Kidney capillary endothelial cell (primary cell): Measurements from ENCODE around the gene DHRS9.

ENCODE experiments used
- DNase-seq: peaks from one replicate; pipeline ENCODE4 v3.0.0-alpha.2; 2018; ENCODE audit warnings: low spot score

The DHRS9 gene

DNA sequence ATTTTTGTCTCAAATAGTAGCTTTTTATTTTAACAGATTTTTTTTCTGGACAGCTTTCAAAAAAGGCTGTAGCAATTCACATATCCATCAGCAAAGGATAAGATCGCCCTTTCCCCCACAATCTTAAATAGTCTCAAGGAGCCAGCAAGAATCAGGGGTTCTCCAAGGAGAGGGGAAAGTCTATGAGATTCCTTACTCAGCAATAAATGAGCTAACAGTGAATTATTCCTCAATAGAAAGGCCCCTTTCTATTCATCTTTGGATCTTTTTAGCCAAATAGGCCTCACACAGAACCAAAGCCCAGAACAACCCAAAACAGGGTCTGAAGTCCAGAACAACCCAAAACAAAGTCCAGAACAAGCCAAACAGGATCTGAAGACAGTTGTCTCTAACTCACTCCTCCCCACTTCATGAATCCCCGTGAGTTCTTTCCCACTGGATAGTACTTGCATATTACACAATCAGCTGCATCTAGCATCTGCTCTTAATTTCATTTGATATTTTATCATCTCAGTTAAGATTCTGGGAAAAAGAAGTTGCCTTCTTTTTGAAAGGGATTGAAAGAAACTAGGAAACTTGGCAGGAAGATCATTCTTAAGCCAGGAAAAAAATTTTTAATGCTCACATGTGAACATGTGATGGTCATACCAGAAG lies 3.4 kb upstream of the DHRS9 start:
- DNase-seq: no peak

DNA sequence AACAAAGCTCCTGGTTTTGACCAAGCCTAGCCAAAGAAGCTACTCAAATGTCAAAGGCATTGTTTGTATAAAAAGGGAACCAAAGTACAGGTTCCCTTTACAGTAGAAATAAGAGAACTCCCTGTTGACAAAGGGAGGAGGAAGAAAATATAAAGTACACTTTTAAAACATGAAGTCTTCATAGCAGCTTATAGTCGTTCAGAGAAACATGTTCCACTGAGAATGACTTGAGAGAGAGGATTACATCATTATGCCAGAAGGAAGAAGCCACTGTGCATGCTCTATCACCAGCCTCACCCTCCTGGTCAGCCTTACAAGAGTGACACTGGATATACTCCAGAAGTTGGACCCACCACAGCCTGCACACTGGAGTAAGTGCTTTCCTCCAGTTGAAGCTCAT lies 2.5 kb upstream of the DHRS9 start:
- no peak for DNase-seq

DNA sequence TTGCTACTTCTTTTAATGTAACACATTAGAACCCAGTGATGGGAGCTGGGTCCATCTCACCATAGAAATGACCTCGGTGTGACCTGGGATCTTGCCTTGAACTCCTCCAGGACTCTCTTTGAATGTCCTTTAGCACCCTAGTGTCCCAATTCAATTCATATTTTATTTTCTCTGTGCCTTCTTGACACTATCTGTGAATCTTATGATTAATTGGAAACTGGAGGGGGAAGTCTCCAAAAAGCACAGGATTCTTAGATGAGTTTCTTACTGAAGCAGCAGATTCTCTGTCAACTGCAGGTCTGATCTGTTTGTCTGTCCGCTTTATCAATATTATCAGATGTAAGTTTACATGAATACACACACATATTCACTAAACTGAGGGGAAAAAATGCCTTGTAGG lies 470 bp downstream of the DHRS9 start:
- DNase-seq: no peak

DNA sequence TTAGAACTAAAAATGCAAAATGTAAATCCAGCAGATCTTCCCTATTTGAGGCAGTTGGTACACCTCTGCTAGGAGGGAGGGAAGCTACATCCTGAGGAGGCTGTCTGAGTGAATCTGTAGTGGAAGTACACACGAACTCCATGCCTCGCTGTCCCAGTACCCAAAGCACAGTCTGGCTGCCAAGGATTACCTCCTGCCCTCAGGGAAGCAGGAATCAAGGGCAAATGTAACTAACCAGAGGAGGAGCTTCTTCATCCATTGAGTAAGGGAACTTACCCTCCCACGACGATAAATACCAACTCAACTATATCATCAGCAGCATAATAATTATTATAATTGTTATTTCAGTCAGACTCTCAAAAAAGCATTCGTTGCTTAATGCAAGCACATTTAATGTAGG lies 2.1 kb downstream of the DHRS9 start:
- DNase-seq: no peak

DNA sequence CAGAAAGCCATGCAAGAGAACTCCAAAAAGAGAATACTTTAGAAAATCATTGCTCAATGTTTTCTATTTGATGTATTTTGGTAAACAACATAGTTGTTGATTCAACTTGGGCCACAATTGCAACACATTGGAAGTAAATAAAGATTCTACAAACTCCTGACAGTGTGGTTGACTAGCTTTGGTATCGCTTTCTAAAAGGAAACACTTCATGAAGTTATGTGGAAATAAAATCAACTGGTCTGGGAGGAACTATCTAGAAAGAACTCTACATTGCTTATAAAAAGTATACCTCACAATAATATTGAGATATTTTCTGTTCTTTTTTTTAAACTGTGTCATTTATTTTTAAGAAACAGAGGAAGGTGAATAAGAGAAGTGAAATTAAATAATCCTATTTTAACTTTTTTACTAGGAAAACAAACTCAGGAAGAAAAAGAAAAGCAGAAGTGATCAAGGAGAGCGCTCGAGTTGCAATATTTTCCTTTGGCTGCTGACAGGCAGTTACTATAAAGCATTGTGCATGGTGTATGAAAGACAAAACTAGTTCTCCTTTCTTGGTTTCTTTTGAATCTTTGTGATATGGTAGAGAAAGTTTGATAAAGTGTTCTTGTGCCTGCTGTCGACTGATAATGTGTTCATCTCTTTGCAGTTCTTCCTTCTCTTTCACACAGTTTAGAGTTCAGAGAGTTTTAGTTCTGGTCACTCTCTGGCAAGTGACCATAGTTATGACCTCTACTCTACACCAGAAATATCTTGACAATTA lies 3.0 kb downstream of the DHRS9 start:
- DNase-seq: no peak

DNA sequence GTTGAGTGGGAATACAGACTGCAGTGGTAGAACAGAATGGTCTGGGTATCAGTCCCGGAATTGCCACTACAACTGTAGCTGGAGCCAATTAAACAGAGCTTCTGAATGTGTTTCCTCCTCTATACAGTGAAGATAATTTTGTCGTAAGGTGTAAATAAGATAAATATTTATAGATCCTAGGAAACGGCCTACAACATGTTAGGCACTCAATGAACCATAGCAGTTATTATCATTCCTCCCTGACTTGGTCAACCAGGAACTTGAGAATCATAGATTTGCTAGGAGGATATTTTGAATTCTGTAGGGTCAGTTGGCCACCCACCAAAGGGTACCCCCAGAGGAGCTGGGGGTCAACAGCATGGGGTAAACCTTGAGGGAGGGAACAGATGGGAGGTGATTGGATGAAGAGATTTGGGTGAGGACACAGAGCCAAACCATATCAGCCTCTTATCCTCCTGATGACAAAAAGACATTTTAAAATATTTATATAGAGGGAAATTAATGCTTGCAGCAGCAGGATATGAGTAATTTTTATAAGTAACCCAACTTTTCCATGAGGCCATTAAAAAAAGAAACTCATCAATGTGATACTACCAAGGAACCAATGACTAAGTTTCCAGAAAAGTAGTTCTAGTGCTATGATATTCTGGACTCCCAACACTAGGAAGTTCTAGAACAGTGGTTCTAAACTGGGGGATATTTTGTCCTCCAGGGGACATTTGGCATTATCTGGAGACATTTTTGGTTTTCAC lies 4.0 kb downstream of the DHRS9 start:
- no peak for DNase-seq

DNA sequence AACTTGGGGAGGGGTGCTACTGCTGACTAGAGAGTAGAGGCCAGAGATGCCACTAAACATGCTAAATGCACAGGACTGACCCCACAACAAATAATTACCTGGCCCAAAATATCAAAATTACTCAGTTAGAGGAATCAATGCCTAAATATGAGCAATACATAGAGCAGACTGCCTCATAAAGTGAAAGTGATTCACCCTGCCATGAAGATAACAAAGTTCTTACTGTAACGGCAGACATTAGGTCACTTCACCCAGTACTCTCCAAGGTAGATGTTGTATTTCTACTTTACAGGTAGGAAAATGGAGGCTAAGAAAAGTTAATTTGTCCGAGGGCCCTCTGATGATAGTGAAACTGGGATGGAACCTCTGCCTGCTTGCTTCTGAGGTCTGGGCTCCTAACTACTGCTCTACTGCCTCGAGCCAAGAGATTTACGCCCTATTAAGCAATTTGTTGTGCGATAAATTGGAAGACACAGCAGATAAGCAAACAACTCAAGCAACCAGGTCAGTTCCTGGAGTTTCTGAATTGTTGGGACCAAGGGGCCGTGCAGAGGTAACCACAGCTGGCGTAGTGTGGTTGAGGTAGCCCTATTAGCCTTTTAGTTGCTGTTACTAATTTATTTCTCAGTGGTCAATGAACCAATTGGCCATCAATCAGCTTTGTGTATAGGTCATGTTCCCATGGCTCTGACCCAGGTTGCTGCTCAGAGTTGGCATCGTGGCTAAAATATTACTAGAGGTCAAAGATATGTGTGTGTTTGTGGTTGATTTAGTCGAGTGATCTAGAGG lies 4.8 kb downstream of the DHRS9 start:
- DNase-seq: no peak

DNA sequence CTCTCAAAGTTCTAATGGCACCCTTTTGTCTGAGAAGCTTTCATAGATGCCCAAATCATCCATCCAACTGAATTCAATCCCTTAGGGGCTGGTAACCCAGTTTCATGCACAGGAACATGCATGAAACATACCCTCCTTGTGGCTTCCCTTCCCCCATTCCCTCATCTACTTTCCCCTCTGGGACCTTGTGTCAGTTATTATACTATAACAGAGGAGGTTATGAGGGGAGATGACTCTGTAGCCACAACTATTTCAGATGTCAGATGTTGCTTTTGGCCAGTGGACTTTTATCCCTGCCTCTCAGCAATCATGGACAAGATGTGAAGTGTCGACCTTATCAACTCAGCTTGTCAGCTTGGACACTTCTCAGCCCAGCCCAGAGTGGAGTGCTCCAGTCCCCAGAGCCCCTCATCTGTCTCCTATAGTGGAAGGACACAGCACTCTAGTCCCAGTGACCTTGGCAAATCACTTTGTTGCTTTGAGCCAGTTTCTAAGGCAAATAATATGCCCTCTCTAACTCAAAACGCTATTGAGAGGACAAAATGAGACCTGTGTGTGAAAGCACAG lies 8.4 kb downstream of the DHRS9 start:
- no peak for DNase-seq

DNA sequence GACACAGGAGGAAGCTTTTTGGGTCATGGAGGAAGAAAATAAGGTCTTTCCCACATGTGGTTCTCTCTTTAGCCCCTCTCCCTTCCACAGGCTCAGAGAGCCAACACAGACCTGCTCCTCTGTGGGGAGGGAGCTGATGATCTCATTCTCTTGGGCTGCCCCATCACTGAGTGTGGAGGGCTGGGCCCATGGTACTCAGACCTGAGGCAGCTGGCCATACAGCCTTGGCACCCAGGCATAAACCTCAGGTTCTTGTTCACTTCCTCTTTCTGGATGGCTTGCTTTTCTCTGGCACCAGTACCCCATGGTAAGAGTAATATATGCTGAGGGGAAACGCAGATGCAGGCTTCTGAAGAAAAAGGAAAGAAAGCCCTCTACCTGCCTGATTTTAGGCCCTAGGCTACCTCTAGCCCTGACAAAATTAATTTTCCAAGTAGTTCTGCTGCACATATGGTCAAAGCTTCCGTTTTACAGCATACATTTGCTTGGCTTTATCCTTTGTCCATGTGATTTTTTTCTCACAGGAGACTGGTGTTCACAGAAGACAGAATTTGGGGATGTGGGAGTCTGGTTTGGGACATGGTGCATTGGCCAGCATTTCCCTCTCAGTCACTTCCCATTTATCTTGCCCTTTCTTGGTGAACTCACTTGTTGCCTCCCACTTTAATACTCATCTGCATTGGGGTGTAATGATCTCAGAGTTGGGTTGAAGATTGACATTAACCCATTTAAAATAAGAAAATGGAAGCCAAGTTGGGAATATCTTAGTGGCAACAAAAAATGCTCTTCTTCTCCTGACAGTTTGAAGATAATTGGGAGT lies 11.1 kb downstream of the DHRS9 start:
- no peak for DNase-seq

DNA sequence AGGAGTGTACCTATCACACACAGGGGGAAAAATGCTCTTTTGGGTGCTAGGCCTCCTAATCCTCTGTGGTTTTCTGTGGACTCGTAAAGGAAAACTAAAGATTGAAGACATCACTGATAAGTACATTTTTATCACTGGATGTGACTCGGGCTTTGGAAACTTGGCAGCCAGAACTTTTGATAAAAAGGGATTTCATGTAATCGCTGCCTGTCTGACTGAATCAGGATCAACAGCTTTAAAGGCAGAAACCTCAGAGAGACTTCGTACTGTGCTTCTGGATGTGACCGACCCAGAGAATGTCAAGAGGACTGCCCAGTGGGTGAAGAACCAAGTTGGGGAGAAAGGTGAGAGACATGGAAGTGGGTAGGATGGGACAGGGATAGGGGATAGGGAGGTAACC lies 12.2 kb downstream of the DHRS9 start:
- DNase-seq: no peak

DNA sequence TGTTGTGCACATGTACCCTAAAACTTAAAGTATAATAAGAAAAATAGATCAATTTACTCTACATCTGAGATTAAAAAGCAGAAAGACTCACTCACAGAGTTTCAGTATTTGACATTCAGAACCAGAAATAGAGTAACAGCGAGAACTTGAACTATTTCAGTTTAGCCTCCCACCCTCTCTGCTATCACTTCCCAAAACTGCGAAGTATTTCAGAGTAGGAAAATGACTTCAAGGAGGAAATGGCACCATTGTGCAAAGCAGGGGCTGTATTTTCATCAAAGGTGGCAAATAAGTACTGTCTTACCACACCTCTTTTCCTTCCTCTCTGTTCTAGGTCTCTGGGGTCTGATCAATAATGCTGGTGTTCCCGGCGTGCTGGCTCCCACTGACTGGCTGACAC lies 13.6 kb downstream of the DHRS9 start:
- DNase-seq: no peak

DNA sequence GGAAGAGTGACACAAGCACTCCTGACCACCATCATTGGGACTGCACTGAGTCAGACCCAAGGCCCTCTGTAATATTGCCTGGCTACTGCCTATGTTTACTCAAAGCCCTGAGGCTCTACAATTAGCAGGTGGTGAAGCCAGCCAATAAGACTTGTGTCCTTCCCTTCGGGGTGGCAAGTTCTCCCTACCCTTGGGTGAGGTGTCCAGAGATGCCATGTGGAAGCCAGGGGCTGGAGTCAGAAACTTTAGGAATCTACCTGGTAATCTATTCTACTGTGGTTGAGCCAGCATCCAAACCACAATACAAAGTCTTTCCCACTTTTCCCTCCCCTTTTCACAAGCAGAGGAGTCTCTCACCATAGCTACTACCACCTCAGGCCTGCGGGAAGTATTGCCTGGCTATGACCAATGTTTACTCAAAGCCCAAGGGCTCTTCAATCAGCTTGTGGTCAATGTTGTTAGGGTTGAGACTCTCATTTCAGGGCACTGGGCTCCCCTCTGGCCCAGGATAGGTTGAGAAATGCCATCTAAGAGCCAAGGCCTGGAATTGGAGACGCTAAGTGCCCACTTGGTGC lies 17.6 kb downstream of the DHRS9 start:
- DNase-seq: no peak

DNA sequence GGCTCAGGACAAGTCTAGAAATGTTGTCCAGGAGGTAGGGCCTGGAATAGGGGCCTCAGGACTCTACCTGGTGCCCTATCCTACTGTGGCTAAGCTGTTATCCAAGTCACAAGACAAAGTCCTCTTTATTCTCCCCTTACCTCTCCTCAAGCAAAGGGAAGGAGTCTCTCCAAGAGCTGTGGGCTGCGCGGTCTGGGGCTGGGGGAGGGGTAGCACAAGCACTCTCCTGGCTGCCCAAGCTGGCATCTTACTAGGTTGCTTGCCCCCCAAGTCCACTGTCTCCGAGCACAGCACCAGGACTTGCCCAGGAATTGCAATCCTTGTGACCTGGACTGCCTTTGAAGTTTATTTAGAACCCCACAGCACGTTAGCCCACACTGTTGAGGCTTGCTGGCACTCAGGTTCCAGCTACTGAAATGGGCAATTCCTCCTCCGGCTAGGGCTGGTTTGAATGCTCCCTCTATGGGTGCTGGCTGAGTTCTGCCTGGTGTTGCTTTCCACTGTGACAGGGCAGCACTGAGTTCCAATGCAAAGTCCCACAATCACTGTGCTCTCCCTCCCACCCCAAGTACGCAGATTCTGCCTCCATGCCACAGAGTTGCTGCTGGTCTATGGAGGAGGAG lies 18.5 kb downstream of the DHRS9 start:
- no peak for DNase-seq

DNA sequence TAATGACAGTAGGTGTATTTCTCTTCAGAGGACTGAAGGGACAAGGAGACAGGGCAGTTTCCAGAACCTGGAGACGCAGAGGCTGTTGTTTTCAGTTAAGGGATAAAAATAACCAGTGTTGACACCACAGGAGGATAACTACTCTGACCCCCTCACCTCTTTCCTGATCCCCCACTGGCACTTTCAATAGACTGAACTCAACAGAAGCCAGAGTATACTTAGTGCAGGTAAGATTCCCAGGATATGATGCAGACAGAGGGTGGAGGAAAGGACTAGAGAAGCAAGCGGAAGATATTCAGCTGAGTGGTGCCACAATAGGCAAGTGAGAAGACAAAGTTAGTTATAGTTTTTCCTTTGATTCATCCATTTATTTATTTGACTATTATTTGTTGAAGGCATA lies 19.8 kb downstream of the DHRS9 start:
- no peak for DNase-seq

DNA sequence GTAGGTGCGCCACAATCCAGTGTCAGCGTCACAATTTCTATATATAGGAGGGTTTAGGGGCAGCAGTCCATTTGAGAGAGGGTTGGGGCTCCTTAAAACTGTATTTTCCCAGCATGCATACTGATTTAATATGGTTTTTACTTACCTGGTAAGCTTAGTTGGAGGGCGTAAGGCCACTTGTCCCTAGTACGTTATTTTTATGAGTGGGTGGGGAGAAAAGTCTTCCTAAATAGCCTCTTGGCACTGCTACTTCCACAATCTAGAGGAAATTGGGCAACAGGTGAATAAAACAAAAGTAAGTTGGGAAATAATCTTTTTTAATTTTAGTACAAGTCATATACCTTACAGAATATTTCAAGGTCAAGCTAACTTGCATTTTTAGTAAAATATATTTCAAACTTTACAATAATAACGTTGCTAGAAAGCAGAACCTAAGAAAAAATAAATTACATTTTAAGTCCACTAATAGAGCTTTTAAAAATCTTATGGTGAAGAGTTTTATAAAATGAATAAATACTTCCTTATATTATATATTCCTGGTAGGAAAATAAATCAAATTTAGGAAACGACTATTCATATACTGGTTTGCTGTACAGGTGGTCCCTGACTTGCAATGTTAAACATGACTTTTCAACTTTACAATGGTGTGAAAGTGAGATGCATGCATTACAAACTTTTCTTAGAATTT lies 20.9 kb downstream of the DHRS9 start:
- DNase-seq: no peak

DNA sequence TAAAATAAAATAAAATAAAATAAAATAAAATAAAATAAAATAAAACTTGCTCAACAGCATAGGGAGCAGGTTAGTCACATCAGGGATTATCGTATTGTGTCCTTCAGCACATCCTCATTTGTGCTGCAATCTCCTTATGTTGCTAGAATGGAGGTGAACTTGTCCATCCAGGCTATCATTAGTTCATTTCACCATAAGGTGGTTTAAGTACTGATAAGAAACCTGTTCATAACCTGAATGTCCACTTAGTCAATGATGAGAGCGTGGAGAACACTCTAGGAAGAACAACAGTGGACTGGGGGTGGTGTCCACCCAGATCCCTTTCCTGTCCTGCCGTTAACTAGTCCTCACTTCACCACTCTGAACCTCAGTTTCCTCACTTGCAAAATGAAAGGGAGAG lies 21.9 kb downstream of the DHRS9 start:
- no peak for DNase-seq

DNA sequence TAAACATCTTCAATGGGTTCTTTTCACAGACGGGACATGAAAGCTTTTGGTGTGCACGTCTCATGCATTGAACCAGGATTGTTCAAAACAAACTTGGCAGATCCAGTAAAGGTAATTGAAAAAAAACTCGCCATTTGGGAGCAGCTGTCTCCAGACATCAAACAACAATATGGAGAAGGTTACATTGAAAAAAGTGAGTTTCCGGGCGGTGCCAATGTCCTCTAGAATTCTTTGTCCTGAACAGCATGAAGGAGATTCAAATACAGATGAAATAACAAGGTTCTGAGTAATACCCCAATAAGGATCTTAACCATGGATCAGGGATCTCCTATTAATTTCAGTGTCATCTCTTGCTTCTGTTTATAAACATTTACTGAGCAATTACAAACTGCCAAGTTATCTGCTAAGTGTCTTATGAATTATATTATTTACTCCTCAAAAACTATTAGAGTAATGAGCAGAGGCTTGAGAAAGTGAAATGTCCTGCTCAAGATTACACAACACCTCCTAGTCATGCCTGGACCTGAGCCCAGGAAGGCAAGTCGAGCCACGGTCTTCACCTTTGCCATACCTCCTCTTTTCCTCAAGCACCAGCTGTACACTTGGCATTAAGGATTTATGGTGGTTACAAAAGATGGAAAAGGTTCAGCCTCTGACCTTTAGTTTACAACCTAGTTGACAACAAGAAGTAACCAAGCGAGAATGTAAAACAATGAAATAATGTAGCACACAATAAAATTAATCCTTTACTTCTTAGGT lies 22.6 kb downstream of the DHRS9 start:
- no peak for DNase-seq

DNA sequence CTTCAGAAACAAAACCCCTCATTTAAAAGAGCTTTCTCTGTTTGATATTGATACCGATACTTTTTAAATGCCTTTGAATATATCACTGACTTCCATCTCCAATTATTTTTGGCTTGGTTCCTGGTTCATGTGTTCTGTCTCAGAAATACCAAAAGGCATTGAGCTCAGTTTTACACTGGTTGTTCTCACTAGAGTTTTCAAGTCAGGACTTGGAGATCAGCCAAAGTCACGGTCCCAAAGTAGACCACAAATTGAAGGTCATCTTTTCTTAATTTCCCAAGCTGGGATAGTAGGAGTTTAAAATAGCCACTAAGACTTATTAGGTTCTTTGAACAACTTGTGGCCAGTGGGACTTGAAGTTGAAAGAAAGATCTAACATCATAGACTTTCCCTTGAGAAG lies 24.2 kb downstream of the DHRS9 start:
- DNase-seq: no peak

DNA sequence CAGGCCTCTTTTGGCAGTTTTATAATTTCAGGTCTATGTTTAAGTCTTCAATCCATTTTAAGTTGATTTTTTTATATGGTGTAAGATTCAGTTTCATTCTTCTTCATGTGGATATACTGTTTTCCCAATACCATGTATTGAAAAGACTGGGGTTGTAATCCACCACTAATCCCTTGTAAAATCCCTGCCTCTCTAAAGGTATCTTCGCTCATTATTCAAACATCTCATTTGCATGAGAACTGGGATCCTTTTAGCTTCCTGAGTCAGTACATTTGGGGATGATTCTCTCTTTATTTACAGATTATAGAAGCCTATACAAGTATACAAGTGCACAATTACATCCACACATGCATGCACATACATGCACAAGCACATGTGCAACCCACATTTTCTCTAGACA lies 25.3 kb downstream of the DHRS9 start:
- DNase-seq: no peak
